BE2C (cell line): ENCODE data around the gene PXMP4.
A peak's percentile ranks its signal among the peaks of the same experiment; 100 is the strongest.

Experiments
- DNase-seq: peaks from one replicate; pipeline ENCODE4 v3.0.0-alpha.2; 2020
- H3K27me3 ChIP-seq: fragments of 250-450 bp; sonication (Bioruptor Pico); 2 replicates; pipeline ENCODE4 v1.5.1; 2020; ENCODE audit warnings: mild to moderate bottlenecking
- H3K36me3 ChIP-seq: fragments of 250-450 bp; sonication (Bioruptor Pico); 2 replicates; pipeline ENCODE4 v1.5.1; 2020; ENCODE audit warnings: mild to moderate bottlenecking
- H3K4me1 ChIP-seq: fragments of 250-450 bp; sonication (Bioruptor Pico); 2 replicates; pipeline ENCODE4 v1.5.1; 2020
- H3K4me3 ChIP-seq: 2 replicates; pipeline ENCODE4 v1.5.1; 2011; ENCODE audit warnings: low read depth, low read length
- H3K9me3 ChIP-seq: fragments of 250-450 bp; sonication (Bioruptor Pico); 2 replicates; pipeline ENCODE4 v1.5.1; 2020
- TF ChIP-seq, protein P1 (sequence below): IDR thresholded peaks from 2 replicates; pipeline ENCODE4 v1.5.1; 2012; ENCODE audit warnings: mild to moderate bottlenecking, low read depth, low read length

PXMP4 gene

DNA sequence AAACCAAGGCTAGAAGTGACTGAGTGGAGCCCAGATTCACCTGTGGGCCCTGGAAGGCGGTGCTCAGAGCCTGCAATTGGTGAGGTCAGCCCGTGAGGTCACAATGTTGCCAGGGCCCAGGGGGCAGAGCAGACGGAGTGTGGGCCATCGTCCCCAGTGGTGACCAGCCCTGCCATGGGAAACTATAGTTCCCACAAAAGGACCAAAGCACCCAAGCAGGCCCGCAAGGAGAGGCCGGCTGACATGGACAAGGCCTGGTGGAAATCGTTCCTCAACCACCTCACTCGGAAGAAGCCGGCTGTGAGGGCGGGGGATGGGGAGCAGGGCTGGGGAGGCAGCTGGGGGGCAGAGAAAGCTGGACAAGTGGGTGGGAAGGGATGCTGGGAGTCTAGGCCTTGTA is 57.9 kb downstream of the PXMP4 start, which contains the start of gene C20orf144:
Gene C20orf144 (plus strand): TSS at position 156 of the 400 bp plus-strand sequence. CDS start 19 bp downstream, at position 175.
- Histone ChIP-seq H3K9me3 (no peaks in the 10 kb centered on the region), H3K27me3 (no peaks in the 10 kb centered on the region), H3K4me3 (peak within 1 kb of the TSS; percentile 81), H3K36me3 (peaks cover 13% of the 10 kb centered on the region), H3K4me1 (peaks cover 5% of the 10 kb centered on the region)
- TF ChIP-seq, protein P1, sequence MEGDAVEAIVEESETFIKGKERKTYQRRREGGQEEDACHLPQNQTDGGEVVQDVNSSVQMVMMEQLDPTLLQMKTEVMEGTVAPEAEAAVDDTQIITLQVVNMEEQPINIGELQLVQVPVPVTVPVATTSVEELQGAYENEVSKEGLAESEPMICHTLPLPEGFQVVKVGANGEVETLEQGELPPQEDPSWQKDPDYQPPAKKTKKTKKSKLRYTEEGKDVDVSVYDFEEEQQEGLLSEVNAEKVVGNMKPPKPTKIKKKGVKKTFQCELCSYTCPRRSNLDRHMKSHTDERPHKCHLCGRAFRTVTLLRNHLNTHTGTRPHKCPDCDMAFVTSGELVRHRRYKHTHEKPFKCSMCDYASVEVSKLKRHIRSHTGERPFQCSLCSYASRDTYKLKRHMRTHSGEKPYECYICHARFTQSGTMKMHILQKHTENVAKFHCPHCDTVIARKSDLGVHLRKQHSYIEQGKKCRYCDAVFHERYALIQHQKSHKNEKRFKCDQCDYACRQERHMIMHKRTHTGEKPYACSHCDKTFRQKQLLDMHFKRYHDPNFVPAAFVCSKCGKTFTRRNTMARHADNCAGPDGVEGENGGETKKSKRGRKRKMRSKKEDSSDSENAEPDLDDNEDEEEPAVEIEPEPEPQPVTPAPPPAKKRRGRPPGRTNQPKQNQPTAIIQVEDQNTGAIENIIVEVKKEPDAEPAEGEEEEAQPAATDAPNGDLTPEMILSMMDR: no peak
- DNase-seq: no peak

DNA sequence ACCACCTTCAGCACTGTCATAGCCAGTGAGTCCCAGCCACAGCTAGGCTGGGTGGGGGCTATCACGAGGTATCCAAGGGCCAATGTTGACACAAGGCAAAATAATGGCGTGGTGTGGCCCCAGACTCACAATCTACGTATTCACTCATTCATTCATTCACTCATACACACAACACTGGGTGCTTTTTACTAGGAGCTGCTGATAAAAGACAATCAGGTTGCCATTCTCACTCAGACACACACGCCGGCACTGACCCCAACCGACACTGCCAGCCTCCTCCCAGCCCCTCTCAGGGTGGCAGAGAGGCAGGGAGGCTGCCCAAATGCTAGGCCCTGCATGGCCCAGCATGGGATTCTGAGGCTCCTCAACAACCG is 59.4 kb downstream of the PXMP4 start:
- no peaks in the 10 kb centered on the region for H3K27me3 ChIP-seq
- no peaks in the 10 kb centered on the region for H3K4me1 ChIP-seq
- no peaks in the 10 kb centered on the region for H3K9me3 ChIP-seq
- DNase-seq: no peak
- TF ChIP-seq, protein P1: no peak
- H3K36me3 ChIP-seq: peaks cover 13% of the 10 kb centered on the region
- no peak overlapping the region for H3K4me3 ChIP-seq

DNA sequence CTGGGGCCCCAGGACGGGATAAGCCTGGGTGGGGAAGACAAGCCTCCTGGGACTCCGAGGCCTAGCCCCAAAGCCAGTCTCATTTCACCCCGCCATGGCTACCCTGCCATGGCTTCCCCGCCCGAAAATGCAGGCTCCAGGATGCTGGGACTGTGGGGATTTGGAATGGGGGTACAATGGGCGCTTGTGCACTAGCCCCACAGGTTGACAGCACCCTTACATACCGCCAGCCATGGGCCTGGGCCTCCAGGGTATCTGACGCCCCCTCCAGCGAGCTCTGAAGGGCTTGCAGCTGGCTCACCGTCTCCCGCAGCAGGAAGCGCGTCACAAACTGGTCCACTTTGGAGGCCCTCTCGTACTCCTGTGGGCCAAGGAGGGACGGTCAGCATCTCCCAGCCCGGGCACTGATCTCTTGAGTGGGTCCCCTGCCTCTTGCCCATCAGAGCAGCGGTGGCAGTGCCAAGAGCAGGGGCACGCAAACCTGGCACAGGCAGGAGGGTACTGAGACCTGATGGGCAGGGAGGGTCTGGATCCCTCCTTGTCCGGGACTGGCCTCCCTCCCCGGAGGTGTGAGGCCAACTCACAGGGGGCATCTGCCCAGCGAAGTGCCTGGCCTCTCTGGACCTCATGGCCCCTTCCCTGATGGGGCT is 60.0 kb downstream of the PXMP4 start:
- TF ChIP-seq, protein P1: no peak
- Histone ChIP-seq H3K27me3 (no peaks in the 10 kb centered on the region), H3K4me3 (no peak overlapping the region), H3K4me1 (no peaks in the 10 kb centered on the region), H3K9me3 (no peaks in the 10 kb centered on the region), H3K36me3 (peaks cover 13% of the 10 kb centered on the region)
- DNase-seq: no peak

DNA sequence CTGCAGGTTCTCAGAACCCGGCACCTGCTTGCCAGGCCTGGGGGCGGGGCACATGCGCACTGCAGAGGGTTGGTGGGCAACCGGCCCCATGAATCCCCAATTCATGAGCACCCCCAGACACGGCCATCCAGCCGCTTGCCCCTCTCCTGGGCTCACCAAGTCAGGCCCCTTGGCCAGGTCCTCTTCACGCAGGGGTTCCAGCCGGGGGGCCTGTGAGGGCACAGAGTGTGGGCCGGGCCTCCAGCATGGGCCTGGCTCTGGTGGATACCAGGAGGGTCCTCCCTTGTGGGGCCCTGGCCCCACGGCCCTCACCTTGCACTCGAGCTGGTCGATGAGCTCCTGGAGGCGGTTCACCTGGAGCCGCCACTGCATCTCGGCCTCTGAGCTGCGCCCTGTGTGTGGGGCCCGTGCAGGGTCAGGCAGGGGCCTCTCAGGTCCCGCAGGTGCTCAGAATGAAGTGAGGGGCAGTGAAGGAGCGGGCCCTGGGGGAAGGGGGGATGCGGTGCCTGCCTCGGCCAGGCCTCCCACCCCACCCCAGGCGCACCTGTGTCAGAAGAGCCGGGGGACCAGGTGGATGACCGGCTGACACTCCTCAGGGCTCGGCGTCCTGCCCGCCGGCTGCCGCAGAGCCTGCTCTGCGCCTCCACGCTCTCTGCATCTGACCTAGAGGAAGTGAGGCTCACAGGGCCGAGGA is 60.6 kb downstream of the PXMP4 start:
- no peaks in the 10 kb centered on the region for H3K27me3 ChIP-seq
- no peak overlapping the region for H3K4me3 ChIP-seq
- H3K36me3 ChIP-seq: peaks cover 13% of the 10 kb centered on the region
- H3K4me1 ChIP-seq: no peaks in the 10 kb centered on the region
- TF ChIP-seq, protein P1: no peak
- DNase-seq: no peak
- no peaks in the 10 kb centered on the region for H3K9me3 ChIP-seq

DNA sequence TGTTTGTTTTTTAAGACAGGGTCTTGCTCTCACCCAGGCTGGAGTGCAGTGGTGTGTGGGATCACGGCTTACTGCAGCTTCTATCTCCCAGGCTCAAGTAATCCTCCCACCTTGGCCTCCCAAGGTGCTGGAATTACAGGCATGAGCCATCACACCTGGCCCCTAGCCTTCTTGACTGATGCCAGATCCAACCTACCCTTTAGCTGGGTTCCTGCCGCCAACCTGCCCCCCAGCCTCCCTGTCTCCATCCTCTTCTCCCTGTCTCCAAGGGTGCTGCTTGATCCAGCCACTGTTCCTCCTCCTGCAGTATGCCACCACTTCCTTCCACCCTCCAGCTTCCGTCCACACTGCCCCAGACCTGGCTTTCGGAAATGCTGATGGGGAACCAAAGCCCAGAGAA is 61.2 kb downstream of the PXMP4 start:
- no peak overlapping the region for H3K4me3 ChIP-seq
- no peak for DNase-seq
- H3K9me3 ChIP-seq: no peaks in the 10 kb centered on the region
- TF ChIP-seq, protein P1: no peak
- H3K4me1 ChIP-seq: no peaks in the 10 kb centered on the region
- peaks cover 13% of the 10 kb centered on the region for H3K36me3 ChIP-seq
- H3K27me3 ChIP-seq: no peaks in the 10 kb centered on the region

DNA sequence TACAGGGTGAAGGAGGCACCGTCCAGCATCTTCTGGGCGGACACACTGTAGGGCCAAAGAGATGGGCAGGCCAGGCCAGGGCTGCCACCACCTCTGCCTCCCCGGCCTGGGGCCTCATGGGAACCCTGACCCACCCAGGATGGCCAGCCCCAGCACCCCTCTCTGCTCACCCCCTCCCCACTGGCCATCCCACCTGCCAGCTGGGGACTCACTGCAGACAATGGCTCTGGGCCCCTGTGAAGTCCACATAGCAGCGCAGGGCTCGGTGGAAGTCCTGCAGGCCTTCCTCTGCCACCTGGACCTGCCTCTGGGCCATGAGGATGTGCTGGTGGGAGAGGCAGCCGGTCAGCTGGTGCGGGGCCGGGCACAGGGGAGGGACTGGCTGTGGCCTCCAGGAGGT is 61.6 kb downstream of the PXMP4 start:
- H3K4me1 ChIP-seq: no peaks in the 10 kb centered on the region
- TF ChIP-seq, protein P1: no peak
- H3K27me3 ChIP-seq: no peaks in the 10 kb centered on the region
- DNase-seq: no peak
- H3K36me3 ChIP-seq: peaks cover 13% of the 10 kb centered on the region
- H3K4me3 ChIP-seq: no peak overlapping the region
- no peaks in the 10 kb centered on the region for H3K9me3 ChIP-seq
